ENCODE data around the gene MCC. TPM values are rescaled to one million over a fixed set of nuclear protein-coding genes. Genes with fewer than 3 reads are reported as not detected.

MCC gene
- total RNA-seq, 1 experiment from 2014 or later = 23.5 TPM

DNA sequence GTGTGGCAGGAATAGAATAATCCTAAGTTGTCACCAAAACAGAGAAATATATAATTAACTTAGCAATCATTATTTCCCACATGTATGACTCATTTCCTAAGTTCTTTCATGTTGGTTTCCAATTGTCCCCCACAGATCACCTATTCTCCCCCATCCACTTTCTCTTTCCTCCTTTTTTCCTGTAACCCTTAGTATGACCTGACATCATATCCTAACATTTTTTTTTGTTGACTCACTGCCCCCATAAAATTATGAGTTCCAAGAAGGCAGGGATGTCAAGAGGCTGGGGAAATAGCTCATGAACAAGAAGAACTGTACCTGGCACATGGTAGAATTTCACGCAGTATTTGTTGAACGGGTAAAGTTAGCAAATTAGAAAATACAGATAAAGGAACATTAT lies 324.9 kb downstream of the MCC start:
- no peaks in the 10 kb centered on the region for H3K27me3 Mint-ChIP-seq (ENCODE audit: low read depth)

DNA sequence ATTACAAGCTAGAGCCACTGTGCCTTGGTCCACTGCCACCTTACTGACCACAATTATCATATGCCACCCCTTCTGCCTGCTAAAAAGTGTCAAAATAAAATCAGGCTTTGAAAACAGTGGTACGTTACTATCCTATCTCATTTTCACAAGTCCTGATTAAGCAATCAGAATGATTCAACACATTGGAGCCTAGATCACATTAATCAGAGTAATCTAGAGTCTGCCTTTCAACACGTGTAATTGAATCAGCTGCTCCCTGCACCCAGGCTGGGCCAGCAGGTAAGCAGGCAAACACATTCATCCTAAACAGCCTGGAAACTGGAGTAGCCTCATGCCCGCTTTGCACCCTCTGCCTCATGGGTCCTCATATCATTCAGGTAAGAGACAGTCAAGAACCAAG lies 325.5 kb downstream of the MCC start:
- Mint-ChIP-seq H3K4me1 (peaks cover 78% of the 10 kb centered on the region), H3K27me3 (ENCODE audit: low read depth) (no peaks in the 10 kb centered on the region), H3K9me3 (no peaks in the 10 kb centered on the region), H3K4me3 (no peak overlapping the region), H3K27ac (peak overlapping the region; percentile 32), H3K36me3 (no peaks in the 10 kb centered on the region)
- ChIA-PET CTCF (no interaction called here), POLR2A (no interaction called here)
- no peak for DNase-seq (ENCODE audit: low spot score)
- TF ChIP-seq ELF4 (CRISPR knock-in tag; IDR thresholded peaks at IDR 0.05; ENCODE audit: low read depth) (no peak), ZNF263 (CRISPR knock-in tag; IDR thresholded peaks at IDR 0.05; ENCODE audit: low read depth) (no peak)
- TF ChIP-seq, protein P1, sequence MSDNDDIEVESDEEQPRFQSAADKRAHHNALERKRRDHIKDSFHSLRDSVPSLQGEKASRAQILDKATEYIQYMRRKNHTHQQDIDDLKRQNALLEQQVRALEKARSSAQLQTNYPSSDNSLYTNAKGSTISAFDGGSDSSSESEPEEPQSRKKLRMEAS (CRISPR knock-in tag; IDR thresholded peaks at IDR 0.05) = no peak
- no peak for ATAC-seq

More for the DNA sequence above, 324.9 kb downstream of the MCC start:
- ATAC-seq (no peak), DNase-seq (ENCODE audit: low spot score) (no peak)
- peaks cover 73% of the 10 kb centered on the region for H3K4me1 Mint-ChIP-seq
- ChIA-PET CTCF (no interaction called here), POLR2A (no interaction called here)
- H3K36me3 Mint-ChIP-seq = no peaks in the 10 kb centered on the region
- no peak overlapping the region; the same call in 1 of the 2 replicates for H3K27ac Mint-ChIP-seq
- no peaks in the 10 kb centered on the region for H3K9me3 Mint-ChIP-seq
- no peak overlapping the region for H3K4me3 Mint-ChIP-seq
- TF ChIP-seq NFATC4 (CRISPR knock-in tag; IDR thresholded peaks at IDR 0.05) = no peak
- TF ChIP-seq TEAD4 (CRISPR knock-in tag; IDR thresholded peaks at IDR 0.05) = no peak
- TF ChIP-seq SMAD3 (CRISPR knock-in tag; IDR thresholded peaks at IDR 0.05; ENCODE audit: borderline replicate concordance) = no peak
- TF ChIP-seq, protein P2, sequence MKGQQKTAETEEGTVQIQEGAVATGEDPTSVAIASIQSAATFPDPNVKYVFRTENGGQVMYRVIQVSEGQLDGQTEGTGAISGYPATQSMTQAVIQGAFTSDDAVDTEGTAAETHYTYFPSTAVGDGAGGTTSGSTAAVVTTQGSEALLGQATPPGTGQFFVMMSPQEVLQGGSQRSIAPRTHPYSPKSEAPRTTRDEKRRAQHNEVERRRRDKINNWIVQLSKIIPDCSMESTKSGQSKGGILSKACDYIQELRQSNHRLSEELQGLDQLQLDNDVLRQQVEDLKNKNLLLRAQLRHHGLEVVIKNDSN (CRISPR knock-in tag; IDR thresholded peaks at IDR 0.05) = no peak
- TF ChIP-seq, protein P1 (CRISPR knock-in tag; IDR thresholded peaks at IDR 0.05) = no peak

DNA sequence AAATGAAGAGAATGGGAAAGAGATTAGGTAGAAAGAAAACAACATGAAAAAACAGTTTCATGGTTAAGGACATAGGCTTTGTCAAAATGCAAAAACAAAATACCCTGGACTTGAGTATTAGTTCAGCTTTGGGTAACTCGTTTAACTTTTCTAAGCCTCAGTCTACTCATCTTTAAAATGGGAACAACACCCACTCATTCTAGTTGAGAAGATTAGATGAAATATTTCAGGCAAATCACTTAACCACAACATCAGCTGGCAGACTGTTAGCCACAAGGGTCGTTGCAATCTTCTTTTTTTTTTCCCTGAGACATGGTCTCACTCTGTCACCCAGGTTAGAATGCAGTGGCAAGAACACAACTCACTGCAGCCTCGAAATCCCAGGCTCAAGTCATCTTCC lies 326.0 kb downstream of the MCC start:
- H3K4me1 Mint-ChIP-seq = peaks cover 77% of the 10 kb centered on the region
- peak overlapping the region; percentile 71 for H3K27ac Mint-ChIP-seq
- no peak for DNase-seq (ENCODE audit: low spot score)
- H3K27me3 Mint-ChIP-seq (ENCODE audit: low read depth) = no peaks in the 10 kb centered on the region
- H3K36me3 Mint-ChIP-seq = no peaks in the 10 kb centered on the region
- TF ChIP-seq, protein P3, sequence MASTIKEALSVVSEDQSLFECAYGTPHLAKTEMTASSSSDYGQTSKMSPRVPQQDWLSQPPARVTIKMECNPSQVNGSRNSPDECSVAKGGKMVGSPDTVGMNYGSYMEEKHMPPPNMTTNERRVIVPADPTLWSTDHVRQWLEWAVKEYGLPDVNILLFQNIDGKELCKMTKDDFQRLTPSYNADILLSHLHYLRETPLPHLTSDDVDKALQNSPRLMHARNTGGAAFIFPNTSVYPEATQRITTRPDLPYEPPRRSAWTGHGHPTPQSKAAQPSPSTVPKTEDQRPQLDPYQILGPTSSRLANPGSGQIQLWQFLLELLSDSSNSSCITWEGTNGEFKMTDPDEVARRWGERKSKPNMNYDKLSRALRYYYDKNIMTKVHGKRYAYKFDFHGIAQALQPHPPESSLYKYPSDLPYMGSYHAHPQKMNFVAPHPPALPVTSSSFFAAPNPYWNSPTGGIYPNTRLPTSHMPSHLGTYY (CRISPR knock-in tag; IDR thresholded peaks at IDR 0.05) = no peak
- peak; percentile 54; the same call in 1 of the 2 replicates for TF ChIP-seq GTF2I (CRISPR knock-in tag; conservative IDR thresholded peaks at IDR 0.05)
- TF ChIP-seq, protein P4, sequence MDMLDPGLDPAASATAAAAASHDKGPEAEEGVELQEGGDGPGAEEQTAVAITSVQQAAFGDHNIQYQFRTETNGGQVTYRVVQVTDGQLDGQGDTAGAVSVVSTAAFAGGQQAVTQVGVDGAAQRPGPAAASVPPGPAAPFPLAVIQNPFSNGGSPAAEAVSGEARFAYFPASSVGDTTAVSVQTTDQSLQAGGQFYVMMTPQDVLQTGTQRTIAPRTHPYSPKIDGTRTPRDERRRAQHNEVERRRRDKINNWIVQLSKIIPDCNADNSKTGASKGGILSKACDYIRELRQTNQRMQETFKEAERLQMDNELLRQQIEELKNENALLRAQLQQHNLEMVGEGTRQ (CRISPR knock-in tag; IDR thresholded peaks at IDR 0.05) = no peak
- no peak for TF ChIP-seq NR1H2 (CRISPR knock-in tag; IDR thresholded peaks at IDR 0.05)
- no peak for TF ChIP-seq ZNF423 (CRISPR knock-in tag; IDR thresholded peaks at IDR 0.05)
- TF ChIP-seq, protein P5, sequence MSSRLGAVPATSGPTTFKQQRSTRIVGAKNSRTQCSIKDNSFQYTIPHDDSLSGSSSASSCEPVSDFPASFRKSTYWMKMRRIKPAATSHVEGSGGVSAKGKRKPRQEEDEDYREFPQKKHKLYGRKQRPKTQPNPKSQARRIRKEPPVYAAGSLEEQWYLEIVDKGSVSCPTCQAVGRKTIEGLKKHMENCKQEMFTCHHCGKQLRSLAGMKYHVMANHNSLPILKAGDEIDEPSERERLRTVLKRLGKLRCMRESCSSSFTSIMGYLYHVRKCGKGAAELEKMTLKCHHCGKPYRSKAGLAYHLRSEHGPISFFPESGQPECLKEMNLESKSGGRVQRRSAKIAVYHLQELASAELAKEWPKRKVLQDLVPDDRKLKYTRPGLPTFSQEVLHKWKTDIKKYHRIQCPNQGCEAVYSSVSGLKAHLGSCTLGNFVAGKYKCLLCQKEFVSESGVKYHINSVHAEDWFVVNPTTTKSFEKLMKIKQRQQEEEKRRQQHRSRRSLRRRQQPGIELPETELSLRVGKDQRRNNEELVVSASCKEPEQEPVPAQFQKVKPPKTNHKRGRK (CRISPR knock-in tag; IDR thresholded peaks at IDR 0.05; ENCODE audit: borderline replicate concordance) = no peak
- no peak for ATAC-seq
- H3K4me3 Mint-ChIP-seq = no peak overlapping the region
- no peaks in the 10 kb centered on the region for H3K9me3 Mint-ChIP-seq
- CTCF ChIA-PET = no interaction called here
- POLR2A ChIA-PET = no interaction called here

DNA sequence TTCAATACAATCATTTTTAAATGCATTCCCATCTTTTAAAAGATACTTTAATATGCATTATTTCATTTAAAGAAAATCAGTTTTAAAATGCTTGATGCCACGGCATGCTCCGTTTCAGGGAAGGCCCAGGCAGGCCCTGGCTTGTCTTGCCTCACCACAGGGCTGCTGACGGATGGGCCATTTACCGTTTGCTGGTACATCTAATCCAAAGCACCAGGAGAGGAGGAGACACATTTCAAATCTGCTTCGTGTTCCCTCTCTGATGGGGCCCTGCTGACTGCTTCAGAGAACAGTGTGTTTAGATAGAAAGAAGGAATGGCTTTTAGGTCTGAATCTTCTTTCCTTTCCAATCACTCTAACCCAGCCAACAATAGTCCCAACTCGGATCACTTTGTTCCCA lies 326.4 kb downstream of the MCC start:
- no peak for DNase-seq (ENCODE audit: low spot score)
- Mint-ChIP-seq H3K4me1 (peaks cover 73% of the 10 kb centered on the region), H3K4me3 (no peak overlapping the region), H3K36me3 (no peaks in the 10 kb centered on the region), H3K9me3 (no peaks in the 10 kb centered on the region), H3K27ac (peak overlapping the region; percentile 71; the same call in 1 of the 2 replicates), H3K27me3 (ENCODE audit: low read depth) (no peaks in the 10 kb centered on the region)
- TF ChIP-seq GRHL2 (CRISPR knock-in tag; IDR thresholded peaks at IDR 0.05; ENCODE audit: insufficient replicate concordance, severe bottlenecking) (no peak), ZNF396 (CRISPR knock-in tag; IDR thresholded peaks at IDR 0.05; ENCODE audit: borderline replicate concordance) (no peak), ESRRA (CRISPR knock-in tag; IDR thresholded peaks at IDR 0.05; ENCODE audit: borderline replicate concordance) (no peak), EMX1 (CRISPR knock-in tag; IDR thresholded peaks at IDR 0.05) (no peak), TEAD4 (CRISPR knock-in tag; IDR thresholded peaks at IDR 0.05) (no peak), ZNF416 (CRISPR knock-in tag; IDR thresholded peaks at IDR 0.05) (no peak)
- TF ChIP-seq, protein P2 (CRISPR knock-in tag; IDR thresholded peaks at IDR 0.05) = no peak
- ATAC-seq = no peak
- ChIA-PET CTCF (no interaction called here), POLR2A (no interaction called here)
